NCI-H2196 (cell line): ENCODE measurements around the gene PCYT2.

Source experiments
- DNase-seq: peaks from one replicate; lab custom pipeline; 2025; ENCODE audit not compliant: unreplicated experiment; lab: John Stamatoyannopoulos, UW

PCYT2 gene

GRCh38 chr17:81914103-81914850, 3.1 kb upstream of the PCYT2 start:
- no peak for DNase-seq

- DNase-seq, result no peak
These were observed 2.3 kb upstream of the PCYT2 start for GRCh38 chr17:81913394-81914102.

GRCh38 chr17:81912441-81913309, 1.5 kb upstream of the PCYT2 start:
- no peak for DNase-seq

GRCh38 chr17:81911969-81912368, 770 bp upstream of the PCYT2 start:
- DNase-seq, result no peak

- no peak for DNase-seq
These were observed 341 bp downstream of the PCYT2 start for GRCh38 chr17:81910840-81911276.

- no peak for DNase-seq
These were observed 996 bp downstream of the PCYT2 start for GRCh38 chr17:81909966-81910839.

- no peak for DNase-seq
These were observed 2.0 kb downstream of the PCYT2 start for GRCh38 chr17:81909231-81909630.

GRCh38 chr17:81908793-81909192, 2.4 kb downstream of the PCYT2 start:
- DNase-seq, result no peak

GRCh38 chr17:81907219-81908145, 3.7 kb downstream of the PCYT2 start:
- DNase-seq, result no peak

GRCh38 chr17:81906476-81907218, 4.6 kb downstream of the PCYT2 start:
- DNase-seq, result peak; percentile 26

GRCh38 chr17:81905993-81906392, 5.2 kb downstream of the PCYT2 start:
- no peak for DNase-seq

GRCh38 chr17:81905424-81905875, 5.7 kb downstream of the PCYT2 start:
- DNase-seq, result no peak

GRCh38 chr17:81904600-81905423, 6.4 kb downstream of the PCYT2 start:
- no peak for DNase-seq

- no peak for DNase-seq
These were observed 7.2 kb downstream of the PCYT2 start for GRCh38 chr17:81903896-81904599.

GRCh38 chr17:81903415-81903831, 7.8 kb downstream of the PCYT2 start:
- DNase-seq, result no peak

GRCh38 chr17:81902653-81903414, 8.4 kb downstream of the PCYT2 start:
- DNase-seq, result no peak
